Stimulated activated CD4-positive, alpha-beta T cell treated with anti-CD3 and anti-CD28 coated beads, TNF-alpha, amount 100 ng/mL, for 1 hour (primary cell): ENCODE results near the gene NME8.

Source experiments
- DNase-seq, 3 donors: peaks; one replicate each; pipeline ENCODE4 v3.0.0-alpha.2; 2020; ENCODE audit warnings: low read depth in 3 of 3, low spot score in 1 of 3

The NME8 gene

DNA sequence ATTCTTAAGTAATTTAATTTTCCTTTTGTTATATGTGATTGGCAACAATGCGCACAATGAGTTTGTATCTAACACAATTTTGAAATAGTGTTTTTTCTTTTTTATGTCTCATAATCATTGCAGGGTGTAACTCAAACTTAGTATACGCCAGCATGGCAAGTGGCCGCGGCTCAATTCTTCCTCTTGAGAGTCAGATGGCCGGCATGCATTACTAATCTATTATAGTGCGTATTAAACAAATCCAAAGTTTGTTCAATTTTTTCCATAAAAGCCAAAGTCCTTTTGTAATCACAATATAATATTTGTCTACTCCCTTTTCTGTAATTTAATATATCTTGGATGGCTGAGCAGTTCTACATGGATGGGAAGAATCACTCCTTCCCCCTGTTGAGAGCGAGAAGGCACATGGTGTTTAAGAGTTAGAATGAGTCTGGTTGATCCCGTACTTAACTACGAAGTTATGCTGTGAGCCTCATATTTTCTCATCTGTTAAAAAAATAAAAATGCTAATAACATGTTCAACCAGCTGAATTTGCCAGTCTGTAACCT, 84.7 kb downstream of the NME8 start:
- DNase-seq: no peak

DNA sequence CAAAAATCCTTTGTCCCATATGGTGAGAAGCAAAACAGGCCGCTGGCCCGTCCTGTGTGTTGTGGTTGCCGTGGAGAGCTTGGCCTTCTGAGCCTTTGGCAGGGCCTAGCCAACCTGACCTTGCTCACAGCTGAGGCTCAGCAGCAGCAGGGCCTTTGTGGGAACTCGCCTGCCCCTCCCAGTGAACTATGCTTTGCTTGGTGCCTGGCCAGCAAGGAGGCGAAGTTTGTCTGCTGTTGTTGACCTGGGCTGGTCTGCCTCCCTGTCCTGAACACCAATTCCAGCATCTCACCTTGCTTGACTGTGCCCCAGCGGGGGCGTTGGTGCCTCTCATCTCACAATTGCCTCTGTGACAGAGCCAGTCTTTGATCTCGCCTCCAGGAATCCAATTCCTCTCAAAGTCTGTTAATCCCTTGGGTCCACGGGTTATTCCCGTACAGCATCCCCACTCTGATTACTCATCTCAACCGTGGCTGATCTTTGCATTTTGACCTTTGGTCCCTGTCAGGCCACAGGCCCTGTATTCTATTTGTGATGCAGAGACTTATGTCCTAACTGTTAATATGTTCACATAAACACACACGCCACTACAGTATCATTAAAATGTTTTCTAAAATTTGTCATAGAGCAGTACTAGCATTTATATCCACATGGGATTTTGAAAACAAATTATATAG, 94.7 kb downstream of the NME8 start:
- no peak for DNase-seq

DNA sequence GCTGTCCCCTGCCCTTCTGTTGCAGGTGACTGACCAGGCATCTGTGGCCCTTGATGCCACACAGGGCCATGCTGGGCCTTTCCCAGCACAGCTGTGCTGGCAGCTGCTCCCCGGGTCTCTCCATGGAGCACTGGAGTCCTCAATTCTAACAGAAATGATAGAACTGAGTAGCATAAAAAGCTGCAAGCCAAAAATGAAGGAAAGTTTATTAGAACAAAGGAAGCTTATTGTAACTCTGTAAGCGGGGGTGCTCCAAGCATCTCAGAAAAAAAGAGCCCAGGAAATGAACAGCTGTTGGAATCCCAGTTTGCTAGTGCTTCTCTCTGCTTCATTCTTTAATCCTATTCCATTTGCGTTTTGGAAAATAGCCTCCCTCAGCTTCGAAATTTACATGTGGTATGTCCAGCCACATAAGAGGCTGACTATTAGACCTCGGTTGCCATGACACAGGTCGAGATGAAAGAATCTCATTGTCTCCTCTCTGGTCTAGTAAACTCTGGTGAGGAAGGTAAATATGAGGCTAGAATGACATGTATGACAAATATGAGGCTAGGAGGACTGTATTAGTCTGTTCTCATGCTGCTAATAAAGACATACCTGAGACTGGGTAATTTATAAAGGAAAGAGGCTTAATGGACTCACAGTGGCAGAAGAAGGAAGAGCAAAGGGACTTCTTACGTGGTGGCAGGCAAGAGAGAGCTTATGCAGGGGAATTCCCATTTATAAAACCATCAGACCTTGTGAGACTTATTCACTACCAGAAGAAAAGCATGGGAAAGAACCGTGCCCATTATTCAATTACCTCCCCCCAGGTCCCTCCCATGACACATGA, 95.7 kb downstream of the NME8 start:
- no peak for DNase-seq

DNA sequence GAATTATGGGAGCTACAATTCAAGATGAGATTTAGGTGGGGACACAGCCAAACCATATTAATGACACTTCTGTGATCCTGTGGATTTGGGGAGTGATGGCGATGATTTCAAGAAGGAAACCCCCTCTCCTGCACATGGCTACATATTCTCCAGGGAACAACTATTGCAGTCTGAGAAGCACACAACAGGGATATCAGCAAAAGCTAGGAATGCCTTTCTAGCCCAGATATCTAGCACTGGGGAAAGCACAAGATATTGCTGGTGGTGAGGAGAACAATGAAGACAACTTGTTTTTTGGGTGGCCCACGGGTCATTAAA, 96.3 kb downstream of the NME8 start:
- DNase-seq: no peak

DNA sequence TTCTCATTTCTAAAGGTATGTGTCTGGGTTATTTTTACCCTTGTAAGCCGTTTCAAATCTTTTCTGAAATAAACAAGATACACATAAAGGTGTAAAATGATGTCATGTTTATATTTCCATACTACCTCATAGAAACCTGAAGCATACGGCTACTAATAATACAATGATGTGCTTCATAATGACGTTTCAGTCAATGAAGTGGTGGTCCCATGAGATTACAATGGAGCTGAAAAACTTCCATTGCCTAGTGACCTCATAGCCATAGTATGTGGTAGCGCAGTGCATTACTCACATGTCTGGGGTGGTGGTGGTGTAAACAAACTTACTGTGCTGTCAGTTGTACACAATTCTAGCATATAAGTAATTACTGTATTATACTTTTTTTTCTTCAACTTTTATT, 96.9 kb downstream of the NME8 start:
- no peak for DNase-seq

DNA sequence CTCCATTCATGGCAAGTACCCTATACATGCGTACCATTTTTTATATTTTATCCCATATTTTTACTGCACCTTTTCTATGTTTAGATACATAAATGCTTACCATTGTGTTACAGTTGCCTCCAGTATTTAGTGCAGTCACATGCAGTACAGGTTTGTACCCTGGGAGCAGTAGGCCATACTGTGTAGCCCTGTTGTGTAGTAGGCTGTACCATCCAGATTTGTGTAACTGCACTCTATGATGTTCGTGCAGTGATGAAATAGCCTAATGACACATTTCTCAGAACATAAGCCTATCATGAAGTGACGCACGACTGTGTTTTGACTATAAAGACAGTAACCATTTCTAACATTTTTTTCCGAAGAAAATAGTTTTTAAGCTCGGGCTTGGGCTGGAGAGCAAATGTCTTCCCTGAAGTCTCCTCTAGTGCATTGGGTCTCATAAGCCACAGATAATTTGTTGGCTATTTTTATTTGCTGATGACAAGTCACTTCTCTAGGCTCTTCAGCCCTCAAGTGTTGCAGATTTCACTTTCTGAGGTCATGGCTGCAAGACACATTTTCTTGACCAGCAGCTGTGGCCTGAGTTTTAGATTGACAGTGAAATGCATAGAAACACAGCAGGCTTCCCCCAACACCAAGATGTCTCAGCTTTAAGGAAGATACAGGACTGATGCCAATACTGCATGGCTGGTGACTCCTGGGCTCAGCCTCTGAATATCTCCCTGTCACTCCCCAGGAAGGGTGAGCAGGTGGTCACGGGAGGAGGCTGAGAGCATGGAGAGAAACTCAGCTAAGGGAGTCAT, 98.9 kb downstream of the NME8 start:
- no peak for DNase-seq

DNA sequence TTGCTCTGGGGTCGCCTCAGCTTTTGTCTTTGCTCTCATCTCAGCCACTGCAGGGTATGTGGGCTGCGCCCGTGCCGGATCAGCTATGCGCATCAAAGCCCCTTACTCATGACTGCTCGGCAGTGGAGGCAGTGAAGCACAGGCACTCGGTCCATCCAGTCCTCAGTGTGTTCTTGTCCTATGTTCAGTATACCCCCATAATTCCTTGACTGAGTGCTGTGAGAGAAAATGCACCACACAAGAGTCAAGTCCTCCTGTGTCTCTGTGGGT, 99.5 kb downstream of the NME8 start:
- no peak for DNase-seq
